WTC11 (cell line): Measurements from ENCODE around the gene SLC4A11.

ENCODE experiments used
- MXD4 ChIP-seq: fragments of 250-450 bp; sonication (Bioruptor Pico); IDR thresholded peaks from 2 replicates; pipeline ENCODE4 v1.8.0; 2021; ENCODE audit warnings: mild to moderate bottlenecking, moderate library complexity, borderline replicate concordance
- NR3C1 ChIP-seq: sonication (generic); formaldehyde crosslinking; conservative IDR thresholded peaks from 2 replicates; pipeline ENCODE4 v1.8.1; 2023; ENCODE audit warnings: low read depth, mild to moderate bottlenecking, missing genetic modification reagents
- ZNF317 ChIP-seq: sonication (generic); formaldehyde crosslinking; IDR thresholded peaks from 2 replicates; pipeline ENCODE4 v1.8.1; 2023; ENCODE audit warnings: low read depth, mild to moderate bottlenecking, moderate library complexity, missing genetic modification reagents, borderline replicate concordance
- TF ChIP-seq, protein P1 (sequence below): fragments of 200-600 bp; IDR thresholded peaks from 2 replicates; pipeline ENCODE4 v1.8.0; 2022; ENCODE audit warnings: antibody characterized with exemption
- TF ChIP-seq, protein P2 (sequence below): sonication (generic); formaldehyde crosslinking; IDR thresholded peaks from 2 replicates; pipeline ENCODE4 v1.8.0; 2022; ENCODE audit warnings: mild to moderate bottlenecking, missing genetic modification reagents
- TF ChIP-seq, protein P3 (sequence below): fragments of 250-450 bp; sonication (Bioruptor Pico); conservative IDR thresholded peaks from 2 replicates; pipeline ENCODE4 v1.9.0; 2021; ENCODE audit warnings: mild to moderate bottlenecking
- TF ChIP-seq, protein P4 (sequence below): sonication (generic); formaldehyde crosslinking; conservative IDR thresholded peaks from 2 replicates; pipeline ENCODE4 v1.8.1; 2023; ENCODE audit warnings: mild to moderate bottlenecking, low read depth, missing genetic modification reagents, moderate library complexity
- TF ChIP-seq, protein P5 (sequence below): sonication (generic); formaldehyde crosslinking; IDR thresholded peaks from 2 replicates; pipeline ENCODE4 v1.8.1; 2023; ENCODE audit warnings: mild to moderate bottlenecking, missing genetic modification reagents, moderate library complexity
- TF ChIP-seq, protein P6 (sequence below): sonication (generic); formaldehyde crosslinking; IDR thresholded peaks from 2 replicates; pipeline ENCODE4 v1.8.1; 2022; ENCODE audit warnings: low read depth, mild to moderate bottlenecking, moderate library complexity, missing genetic modification reagents, borderline replicate concordance
- TF ChIP-seq, protein P7 (sequence below): sonication (generic); formaldehyde crosslinking; IDR thresholded peaks from 2 replicates; pipeline ENCODE4 v1.8.1; 2022; ENCODE audit warnings: low read depth, missing genetic modification reagents, borderline replicate concordance
- TF ChIP-seq, protein P8 (sequence below): sonication (generic); formaldehyde crosslinking; IDR thresholded peaks from 2 replicates; pipeline ENCODE4 v1.8.0; 2023; ENCODE audit warnings: missing genetic modification reagents, mild to moderate bottlenecking, borderline replicate concordance
- TF ChIP-seq, protein P9 (sequence below): sonication (generic); formaldehyde crosslinking; IDR thresholded peaks from 2 replicates; pipeline ENCODE4 v1.8.0; 2022; ENCODE audit warnings: mild to moderate bottlenecking, missing genetic modification reagents

DNA sequence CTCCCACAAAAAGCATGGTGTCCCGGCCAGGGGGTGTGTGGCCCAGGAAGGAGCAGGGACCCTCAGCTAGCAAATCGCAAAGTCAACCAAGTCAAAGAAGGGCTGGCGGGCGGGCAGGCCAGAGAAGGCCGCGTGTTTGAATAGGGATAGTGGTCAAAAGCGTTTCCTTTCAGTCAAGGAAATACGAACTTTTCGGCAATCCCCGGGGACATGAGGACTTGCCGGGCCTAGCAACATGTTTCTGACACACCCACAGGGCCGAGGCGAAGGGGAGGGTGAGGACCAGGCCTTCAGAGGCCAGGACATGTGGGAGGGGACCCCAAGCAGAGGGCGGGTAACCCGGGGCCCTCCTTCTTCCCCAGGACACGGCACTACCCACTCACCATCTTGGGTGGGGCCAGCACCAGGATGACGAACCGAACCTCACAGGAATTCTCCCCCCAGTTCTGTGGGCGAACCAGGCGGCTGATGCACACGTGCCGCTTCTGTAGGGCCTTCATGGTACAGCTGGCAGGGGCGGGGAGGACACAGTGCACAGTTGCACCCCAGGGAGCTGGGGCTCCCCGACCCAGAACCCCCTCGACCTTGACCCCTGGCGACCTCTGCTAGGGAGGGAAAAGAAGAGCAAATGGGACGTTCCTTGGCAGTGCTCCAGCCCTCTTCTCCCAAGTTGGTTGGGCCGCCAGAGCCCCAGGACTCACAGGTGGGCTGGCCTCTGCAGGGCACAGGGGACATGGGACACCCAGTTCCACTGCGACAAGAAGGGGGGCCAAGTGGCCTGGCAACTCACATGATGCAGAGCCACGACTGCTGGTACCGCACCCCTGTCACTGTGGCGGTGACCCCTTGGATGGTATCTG is 5.6 kb downstream of the SLC4A11 start:
- TF ChIP-seq, protein P1, sequence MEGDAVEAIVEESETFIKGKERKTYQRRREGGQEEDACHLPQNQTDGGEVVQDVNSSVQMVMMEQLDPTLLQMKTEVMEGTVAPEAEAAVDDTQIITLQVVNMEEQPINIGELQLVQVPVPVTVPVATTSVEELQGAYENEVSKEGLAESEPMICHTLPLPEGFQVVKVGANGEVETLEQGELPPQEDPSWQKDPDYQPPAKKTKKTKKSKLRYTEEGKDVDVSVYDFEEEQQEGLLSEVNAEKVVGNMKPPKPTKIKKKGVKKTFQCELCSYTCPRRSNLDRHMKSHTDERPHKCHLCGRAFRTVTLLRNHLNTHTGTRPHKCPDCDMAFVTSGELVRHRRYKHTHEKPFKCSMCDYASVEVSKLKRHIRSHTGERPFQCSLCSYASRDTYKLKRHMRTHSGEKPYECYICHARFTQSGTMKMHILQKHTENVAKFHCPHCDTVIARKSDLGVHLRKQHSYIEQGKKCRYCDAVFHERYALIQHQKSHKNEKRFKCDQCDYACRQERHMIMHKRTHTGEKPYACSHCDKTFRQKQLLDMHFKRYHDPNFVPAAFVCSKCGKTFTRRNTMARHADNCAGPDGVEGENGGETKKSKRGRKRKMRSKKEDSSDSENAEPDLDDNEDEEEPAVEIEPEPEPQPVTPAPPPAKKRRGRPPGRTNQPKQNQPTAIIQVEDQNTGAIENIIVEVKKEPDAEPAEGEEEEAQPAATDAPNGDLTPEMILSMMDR = no peak
- TF ChIP-seq, protein P2, sequence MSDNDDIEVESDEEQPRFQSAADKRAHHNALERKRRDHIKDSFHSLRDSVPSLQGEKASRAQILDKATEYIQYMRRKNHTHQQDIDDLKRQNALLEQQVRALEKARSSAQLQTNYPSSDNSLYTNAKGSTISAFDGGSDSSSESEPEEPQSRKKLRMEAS (CRISPR knock-in tag) = no peak
- TF ChIP-seq, protein P3, sequence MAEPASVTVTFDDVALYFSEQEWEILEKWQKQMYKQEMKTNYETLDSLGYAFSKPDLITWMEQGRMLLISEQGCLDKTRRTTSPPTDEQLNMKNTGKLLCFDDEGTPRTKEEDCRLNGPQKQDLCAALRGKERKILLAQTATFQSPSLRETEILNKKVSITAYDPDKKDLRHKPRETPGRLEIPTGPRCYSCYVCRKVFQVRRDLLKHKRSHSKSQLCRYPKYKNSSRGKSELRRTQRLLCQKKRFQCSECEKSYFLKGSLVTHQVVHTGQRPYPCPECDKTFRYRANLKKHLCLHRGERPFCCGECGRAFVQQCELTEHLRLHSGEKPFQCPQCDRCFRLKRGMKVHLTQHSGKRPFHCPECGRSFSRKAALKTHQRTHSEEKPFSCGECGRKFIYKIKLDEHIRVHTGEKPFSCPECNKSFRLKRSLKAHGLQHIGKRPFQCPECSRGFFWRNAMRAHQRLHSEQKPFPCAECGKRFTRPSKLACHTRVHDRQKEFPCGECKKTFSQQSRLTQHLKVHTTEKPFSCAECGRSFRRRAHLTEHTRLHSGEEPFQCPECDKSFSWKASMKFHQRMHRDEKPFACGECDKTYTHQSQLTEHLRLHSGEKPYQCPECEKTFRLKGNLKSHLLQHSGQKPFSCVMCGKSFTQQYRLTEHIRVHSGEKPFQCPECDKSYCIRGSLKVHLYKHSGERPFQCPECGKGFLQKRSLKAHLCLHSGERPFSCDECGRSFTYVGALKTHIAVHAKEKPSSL (CRISPR knock-in tag) = no peak
- TF ChIP-seq, protein P4, sequence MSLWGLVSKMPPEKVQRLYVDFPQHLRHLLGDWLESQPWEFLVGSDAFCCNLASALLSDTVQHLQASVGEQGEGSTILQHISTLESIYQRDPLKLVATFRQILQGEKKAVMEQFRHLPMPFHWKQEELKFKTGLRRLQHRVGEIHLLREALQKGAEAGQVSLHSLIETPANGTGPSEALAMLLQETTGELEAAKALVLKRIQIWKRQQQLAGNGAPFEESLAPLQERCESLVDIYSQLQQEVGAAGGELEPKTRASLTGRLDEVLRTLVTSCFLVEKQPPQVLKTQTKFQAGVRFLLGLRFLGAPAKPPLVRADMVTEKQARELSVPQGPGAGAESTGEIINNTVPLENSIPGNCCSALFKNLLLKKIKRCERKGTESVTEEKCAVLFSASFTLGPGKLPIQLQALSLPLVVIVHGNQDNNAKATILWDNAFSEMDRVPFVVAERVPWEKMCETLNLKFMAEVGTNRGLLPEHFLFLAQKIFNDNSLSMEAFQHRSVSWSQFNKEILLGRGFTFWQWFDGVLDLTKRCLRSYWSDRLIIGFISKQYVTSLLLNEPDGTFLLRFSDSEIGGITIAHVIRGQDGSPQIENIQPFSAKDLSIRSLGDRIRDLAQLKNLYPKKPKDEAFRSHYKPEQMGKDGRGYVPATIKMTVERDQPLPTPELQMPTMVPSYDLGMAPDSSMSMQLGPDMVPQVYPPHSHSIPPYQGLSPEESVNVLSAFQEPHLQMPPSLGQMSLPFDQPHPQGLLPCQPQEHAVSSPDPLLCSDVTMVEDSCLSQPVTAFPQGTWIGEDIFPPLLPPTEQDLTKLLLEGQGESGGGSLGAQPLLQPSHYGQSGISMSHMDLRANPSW (CRISPR knock-in tag) = no peak
- TF ChIP-seq NR3C1 (CRISPR knock-in tag) = no peak
- TF ChIP-seq, protein P5, sequence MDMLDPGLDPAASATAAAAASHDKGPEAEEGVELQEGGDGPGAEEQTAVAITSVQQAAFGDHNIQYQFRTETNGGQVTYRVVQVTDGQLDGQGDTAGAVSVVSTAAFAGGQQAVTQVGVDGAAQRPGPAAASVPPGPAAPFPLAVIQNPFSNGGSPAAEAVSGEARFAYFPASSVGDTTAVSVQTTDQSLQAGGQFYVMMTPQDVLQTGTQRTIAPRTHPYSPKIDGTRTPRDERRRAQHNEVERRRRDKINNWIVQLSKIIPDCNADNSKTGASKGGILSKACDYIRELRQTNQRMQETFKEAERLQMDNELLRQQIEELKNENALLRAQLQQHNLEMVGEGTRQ (CRISPR knock-in tag) = no peak
- TF ChIP-seq MXD4 (CRISPR knock-in tag) = no peak
- TF ChIP-seq, protein P6, sequence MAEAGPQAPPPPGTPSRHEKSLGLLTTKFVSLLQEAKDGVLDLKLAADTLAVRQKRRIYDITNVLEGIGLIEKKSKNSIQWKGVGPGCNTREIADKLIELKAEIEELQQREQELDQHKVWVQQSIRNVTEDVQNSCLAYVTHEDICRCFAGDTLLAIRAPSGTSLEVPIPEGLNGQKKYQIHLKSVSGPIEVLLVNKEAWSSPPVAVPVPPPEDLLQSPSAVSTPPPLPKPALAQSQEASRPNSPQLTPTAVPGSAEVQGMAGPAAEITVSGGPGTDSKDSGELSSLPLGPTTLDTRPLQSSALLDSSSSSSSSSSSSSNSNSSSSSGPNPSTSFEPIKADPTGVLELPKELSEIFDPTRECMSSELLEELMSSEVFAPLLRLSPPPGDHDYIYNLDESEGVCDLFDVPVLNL (CRISPR knock-in tag) = no peak
- TF ChIP-seq, protein P7, sequence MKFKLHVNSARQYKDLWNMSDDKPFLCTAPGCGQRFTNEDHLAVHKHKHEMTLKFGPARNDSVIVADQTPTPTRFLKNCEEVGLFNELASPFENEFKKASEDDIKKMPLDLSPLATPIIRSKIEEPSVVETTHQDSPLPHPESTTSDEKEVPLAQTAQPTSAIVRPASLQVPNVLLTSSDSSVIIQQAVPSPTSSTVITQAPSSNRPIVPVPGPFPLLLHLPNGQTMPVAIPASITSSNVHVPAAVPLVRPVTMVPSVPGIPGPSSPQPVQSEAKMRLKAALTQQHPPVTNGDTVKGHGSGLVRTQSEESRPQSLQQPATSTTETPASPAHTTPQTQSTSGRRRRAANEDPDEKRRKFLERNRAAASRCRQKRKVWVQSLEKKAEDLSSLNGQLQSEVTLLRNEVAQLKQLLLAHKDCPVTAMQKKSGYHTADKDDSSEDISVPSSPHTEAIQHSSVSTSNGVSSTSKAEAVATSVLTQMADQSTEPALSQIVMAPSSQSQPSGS = no peak
- TF ChIP-seq, protein P8, sequence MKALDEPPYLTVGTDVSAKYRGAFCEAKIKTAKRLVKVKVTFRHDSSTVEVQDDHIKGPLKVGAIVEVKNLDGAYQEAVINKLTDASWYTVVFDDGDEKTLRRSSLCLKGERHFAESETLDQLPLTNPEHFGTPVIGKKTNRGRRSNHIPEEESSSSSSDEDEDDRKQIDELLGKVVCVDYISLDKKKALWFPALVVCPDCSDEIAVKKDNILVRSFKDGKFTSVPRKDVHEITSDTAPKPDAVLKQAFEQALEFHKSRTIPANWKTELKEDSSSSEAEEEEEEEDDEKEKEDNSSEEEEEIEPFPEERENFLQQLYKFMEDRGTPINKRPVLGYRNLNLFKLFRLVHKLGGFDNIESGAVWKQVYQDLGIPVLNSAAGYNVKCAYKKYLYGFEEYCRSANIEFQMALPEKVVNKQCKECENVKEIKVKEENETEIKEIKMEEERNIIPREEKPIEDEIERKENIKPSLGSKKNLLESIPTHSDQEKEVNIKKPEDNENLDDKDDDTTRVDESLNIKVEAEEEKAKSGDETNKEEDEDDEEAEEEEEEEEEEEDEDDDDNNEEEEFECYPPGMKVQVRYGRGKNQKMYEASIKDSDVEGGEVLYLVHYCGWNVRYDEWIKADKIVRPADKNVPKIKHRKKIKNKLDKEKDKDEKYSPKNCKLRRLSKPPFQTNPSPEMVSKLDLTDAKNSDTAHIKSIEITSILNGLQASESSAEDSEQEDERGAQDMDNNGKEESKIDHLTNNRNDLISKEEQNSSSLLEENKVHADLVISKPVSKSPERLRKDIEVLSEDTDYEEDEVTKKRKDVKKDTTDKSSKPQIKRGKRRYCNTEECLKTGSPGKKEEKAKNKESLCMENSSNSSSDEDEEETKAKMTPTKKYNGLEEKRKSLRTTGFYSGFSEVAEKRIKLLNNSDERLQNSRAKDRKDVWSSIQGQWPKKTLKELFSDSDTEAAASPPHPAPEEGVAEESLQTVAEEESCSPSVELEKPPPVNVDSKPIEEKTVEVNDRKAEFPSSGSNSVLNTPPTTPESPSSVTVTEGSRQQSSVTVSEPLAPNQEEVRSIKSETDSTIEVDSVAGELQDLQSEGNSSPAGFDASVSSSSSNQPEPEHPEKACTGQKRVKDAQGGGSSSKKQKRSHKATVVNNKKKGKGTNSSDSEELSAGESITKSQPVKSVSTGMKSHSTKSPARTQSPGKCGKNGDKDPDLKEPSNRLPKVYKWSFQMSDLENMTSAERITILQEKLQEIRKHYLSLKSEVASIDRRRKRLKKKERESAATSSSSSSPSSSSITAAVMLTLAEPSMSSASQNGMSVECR (CRISPR knock-in tag) = no peak
- no peak for TF ChIP-seq ZNF317
- TF ChIP-seq, protein P9, sequence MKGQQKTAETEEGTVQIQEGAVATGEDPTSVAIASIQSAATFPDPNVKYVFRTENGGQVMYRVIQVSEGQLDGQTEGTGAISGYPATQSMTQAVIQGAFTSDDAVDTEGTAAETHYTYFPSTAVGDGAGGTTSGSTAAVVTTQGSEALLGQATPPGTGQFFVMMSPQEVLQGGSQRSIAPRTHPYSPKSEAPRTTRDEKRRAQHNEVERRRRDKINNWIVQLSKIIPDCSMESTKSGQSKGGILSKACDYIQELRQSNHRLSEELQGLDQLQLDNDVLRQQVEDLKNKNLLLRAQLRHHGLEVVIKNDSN (CRISPR knock-in tag) = no peak
